GM03348 (cell line): ENCODE measurements around the gene MAN2C1.
"Not testable (repeated sequence)": the region's sequence is repeated elsewhere in the genome, so short reads cannot be mapped to it uniquely, and the experiment has no call there.

Experiments used
- DNase-seq: peaks from one replicate; pipeline ENCODE4 v3.0.0; 2012; ENCODE audit warnings: low spot score

MAN2C1 gene

DNA sequence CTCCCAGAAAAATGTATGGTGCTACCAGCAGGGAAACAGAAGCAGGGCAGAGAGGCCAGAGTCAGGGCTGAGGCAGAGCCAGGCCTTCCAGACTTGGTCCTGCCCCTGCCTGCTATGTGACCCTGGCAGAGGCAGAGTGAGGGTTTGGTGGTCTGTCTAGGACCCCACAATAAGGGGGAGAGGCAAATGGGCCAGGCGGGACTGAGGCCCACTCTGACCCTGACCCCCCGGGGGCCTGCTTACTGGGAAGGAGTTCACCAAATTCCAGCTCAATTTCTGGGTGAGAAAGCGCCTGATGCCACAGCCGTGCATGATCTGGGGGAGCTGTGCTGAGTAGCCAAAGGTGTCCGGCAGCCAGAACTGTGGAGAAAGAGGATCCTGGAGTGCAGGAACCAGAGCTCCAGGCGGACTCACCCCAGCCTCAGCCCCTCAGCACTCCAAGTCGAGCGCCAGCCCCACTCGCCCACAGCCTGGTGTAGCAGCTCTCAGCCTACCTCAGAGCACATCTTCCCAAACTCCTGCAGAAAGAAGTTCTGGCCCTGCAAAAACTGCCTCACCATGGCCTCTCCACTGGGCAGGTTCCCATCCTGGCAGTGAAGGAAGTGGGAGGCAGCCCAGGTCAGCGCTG, 6.9 kb downstream of the MAN2C1 start:
- no peak for DNase-seq

DNA sequence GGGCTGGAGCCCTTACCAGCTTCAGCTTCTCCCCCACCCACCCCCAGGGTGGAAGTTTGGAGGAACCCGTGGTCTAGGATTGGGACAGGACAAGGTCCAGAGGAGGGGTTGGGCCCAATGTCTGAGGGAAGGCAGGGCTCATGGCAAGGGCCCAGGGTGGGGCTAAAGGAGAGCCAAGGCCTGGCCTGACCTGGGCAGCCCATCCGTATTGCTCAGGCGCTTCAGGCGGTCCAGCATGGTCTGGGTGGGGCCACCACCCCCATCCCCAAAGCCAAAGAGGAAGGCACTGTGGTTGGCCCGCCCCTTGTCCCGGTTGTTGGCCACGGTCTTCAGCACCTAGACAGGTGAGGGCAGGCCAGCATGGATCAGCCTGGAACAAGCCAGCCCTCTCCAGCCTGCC, 7.6 kb downstream of the MAN2C1 start:
- DNase-seq = no peak

GRCh38 chr15:75360391-75360790, 8.0 kb downstream of the MAN2C1 start:
- DNase-seq = no peak

DNA sequence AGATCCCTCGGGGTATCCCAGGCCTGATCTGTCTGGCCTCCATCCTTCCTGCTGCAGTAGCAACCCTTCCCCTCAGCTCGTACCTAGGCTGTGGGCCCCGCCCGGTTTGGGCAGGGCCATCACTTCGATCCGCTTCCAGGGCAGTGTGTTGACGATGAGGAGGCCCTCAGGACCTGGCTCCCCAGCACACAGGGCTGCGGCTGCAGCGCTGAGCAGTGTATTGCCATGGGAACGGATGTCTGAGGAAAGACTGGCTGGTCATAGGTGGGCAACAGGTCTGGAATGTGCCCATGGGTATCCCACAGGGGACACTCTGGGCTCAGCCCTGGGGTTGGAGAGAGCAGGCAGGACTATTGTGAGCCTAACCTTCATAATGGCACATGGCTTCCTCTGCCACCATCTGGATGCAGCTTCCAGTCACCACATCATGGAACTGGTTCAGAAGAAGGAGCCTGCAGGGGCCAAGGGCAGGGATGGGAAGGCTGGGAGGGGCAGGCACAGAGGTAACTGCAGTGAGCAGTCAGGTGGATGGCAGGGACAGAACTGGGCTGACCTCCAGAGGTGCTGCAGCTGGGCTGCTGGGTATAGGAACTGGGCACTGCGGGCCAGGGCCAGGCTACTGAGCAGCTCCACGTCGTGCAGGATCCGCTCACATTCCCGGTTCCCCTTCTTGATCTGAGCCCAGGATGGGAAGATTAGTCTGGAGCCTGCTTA, 8.7 kb downstream of the MAN2C1 start:
- DNase-seq = no peak

DNA sequence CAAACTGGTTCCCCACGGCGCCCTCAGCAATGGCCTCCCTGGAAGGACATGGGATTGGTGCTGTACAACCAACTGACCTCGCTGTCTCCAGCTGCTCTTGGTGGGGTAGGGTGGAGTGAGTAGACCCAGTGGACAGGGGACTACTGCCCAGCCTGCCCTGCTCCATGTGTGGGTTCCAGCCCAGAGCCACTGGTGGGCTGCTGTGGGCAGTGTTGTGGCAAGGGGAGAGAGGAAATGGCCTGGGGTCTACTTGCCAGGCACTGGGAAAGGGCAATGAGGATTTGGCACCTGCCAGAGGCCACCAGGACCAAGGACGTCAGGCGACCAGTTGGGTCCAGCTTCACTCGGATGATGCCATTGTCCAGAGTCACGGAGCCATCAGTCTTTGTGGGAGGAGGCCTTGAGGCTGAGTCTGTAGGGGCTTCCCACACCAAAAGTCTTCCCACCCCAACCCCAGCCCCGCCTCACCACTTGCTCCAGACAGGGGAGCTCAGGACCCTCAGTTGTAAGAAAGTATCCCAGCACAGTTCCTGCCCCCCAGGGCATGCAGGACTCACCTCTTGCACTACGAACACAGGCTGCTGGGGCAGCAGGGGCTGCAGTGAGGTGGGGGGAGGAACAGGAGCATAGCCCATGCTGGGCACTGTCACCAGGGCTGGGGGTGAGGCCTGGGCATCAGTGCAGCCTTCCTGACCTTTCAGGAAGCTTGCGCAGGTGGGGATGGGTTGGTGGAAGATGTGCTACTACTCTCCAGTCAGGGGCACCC, 9.5 kb downstream of the MAN2C1 start:
- no peak for DNase-seq

DNA sequence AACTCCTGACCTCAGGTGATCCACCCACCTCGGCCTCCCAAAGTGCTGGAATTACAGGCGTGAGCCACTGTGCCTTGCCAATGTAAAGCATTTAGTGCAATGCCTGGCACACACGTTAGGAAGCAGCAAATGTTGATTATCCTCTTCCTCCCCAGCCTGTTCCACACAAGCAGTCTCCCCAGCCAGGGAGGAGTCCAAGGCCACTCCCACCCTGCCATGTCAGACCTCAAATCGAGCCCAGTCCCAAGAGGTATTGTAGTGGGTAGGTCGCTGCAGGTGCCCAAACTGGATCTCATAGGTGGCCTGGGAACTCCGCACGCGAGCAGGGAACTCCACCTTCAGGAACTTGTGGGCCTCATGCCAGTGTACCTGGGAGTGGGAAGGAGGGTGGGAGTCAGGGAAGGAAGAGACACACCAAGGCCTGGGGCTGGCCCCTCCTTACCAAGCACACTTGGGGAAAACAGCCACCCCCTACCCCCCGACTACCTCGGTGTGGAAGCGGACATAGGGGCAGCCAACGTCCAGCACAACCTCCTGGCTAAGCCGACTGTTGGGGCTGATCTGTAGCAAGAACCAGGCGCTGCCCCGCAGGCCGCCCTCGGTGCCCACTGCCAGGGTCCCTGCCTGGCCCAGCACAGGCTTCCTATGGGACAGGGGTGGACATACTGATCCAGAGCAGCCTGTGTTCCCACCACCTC, 10.3 kb downstream of the MAN2C1 start:
- no peak for DNase-seq

GRCh38 chr15:75356517-75356916, 11.9 kb downstream of the MAN2C1 start:
- DNase-seq = no peak

GRCh38 chr15:75356006-75356405, 12.4 kb downstream of the MAN2C1 start:
- no peak for DNase-seq

- DNase-seq = no peak
Observed at GRCh38 chr15:75355369-75355768, 13.0 kb downstream of the MAN2C1 start.

DNA sequence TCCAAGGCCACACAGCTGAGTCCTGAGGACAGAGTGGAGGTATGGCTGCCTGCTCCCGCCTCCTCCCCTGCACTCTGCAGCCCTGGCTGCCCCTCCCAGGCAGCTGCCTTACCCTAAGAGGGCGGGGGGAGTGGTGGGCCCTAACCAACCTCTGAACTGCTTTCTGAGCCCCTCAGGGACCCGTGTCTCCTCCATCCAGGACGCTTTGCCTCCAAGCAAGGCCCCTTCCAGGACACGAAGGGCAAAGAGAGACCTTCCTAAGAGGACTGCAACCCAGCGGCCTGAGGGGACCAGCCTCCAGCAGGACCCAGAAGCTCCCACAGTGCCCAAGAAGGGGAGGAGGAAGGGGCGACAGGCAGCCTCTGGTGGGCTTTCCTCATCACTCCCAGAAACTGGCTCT, 14.0 kb downstream of the MAN2C1 start:
- no peak for DNase-seq

DNA sequence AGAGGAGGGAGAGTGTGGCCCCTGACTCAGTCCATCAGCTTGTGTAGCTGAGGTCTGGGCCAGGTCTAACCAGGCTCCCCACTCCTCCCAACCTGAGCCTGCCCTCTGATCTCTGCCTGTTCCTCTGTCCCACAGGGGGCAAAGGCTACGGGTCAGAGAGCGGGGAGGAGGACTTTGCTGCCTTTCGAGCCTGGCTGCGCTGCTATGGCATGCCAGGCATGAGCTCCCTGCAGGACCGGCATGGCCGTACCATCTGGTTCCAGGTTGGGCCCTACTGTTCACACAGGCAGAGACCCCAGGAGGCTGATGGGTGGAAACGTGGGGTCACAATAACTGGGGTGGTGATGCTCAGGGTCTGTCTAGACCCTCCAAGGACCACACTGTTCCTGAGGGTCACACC, 14.8 kb downstream of the MAN2C1 start:
- DNase-seq = no peak

DNA sequence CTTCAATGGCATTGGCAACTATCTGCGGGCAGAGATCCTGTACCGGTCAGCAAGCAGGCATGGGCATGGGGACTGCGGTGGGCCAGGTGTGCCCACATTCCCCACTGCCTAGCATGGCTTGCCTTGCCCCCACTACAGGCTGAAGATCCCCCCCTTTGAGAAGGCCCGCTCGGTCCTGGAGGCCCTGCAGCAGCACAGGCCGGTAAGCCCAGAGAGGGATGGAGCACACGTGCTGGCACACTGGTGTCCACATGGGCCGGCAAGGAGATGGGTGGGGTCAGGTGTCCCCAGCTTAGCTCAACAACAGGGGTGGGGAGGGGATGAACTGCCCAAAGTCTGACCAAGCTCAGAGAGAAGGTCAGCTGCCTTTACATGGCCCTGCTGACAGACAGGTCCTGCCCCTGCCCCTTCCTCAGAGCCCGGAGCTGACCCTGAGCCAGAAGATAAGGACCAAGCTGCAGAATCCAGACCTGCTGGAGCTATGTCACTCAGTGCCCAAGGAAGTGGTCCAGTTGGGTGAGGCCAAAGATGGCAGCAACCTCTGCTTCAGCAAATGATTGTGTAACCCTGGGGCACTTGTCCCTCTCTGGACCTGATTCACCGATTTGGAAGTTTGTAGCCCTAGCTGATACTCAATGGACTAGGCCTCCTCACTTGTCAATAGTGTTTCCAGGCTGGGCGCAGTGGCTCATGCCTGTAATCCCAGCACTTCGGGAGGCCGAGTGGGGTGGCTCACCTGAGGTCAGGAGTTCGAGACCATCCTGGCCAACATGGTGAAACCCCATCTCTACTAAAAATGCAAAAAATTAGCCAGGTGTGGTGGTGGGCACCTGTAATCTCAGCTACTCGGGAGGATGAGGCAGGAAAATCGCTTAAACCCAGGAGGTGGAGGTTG, 16.0 kb downstream of the MAN2C1 start:
- DNase-seq = no peak

DNA sequence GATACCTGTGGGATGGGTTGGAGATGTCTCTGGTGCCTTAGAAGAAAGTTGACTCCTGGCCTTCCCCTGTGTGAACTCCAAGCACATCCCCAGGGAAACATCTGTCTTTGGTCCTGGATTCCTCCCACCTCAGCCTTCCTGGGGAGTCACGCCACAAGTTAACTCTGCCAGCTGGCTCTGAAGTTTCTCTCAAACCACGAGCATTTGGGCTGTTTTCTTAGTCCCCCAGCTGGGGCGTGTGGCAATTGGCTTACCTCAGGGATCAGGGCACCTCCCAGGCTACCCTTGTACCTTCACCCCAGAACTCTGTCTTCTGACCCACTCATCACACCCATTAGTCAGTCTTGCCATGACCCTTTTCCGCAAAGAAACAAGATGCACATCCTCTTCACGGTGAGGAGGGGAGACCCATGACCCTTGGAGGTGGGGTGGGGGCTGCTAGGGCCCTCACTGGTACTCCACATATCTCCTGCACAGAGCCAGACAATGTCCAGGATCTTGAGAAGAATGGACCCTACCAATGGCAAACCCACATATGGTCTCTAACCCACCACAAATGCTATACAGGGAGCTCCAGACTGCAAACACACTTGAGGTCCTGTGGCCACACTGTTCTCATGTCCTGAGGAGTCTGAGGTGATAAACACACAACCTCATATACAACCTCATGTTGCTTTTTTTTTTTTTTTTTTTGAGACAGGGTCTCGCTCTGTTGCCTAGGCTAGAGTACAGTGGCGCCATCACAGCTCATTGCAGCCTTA, 17.6 kb downstream of the MAN2C1 start:
- DNase-seq = no peak

GRCh38 chr15:75349851-75350588, 18.4 kb downstream of the MAN2C1 start:
- DNase-seq = no peak

DNA sequence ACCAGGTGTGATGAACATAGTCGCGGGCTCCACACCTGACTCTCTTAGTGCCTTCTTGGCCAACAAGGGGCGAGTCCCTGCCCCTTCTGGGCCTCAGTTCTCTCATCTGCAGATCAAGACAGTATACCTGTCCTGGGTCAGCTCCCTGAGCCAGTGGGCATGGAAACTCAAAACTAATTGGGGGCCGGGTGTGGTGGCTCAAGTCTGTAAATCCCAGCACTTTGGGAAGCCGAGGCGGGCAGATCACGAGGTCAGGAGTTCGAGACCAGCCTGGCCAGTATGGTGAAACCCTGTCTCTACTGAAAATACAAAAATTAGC, 19.1 kb downstream of the MAN2C1 start:
- not testable (repeated sequence) for DNase-seq

GRCh38 chr15:75348562-75349350, 19.7 kb downstream of the MAN2C1 start:
- peak; percentile 28 for DNase-seq

DNA sequence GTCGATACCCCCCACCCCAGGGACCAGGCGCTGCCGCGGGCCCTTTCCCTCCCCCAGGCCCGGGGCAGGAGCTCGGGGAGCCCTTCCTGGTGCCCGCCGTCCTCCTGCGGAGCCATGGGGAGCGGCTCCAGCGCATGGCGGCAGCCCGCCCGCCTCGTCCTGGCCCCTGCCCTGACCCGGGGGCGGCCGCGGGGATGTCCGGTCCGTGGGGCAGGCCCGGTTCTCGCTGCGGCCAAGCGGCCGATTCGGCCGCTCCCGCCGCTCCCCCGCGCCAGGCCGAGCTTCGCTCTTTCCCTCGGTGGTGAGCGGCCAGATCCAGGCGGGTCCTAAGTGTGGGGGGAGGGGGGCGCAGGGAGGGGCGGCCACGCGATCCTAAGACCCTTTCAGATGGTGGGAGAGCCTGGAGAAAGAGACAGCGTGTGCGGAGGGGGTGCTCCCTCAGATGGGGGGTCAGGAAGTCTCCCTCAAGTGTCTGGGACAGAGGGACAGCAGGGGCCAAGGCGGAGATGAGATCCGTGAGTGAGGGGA, 20.3 kb downstream of the MAN2C1 start:
- DNase-seq = peak; percentile 70

- peak; percentile 78 for DNase-seq
Observed at GRCh38 chr15:75347222-75348033, 21.0 kb downstream of the MAN2C1 start.
